Fibroblast of lung (primary cell): ENCODE measurements around the gene XPNPEP2. TPM values are rescaled to one million over a fixed set of nuclear protein-coding genes. Genes with fewer than 3 reads are reported as not detected.

ENCODE experiments used
- DNase-seq, 2 donors: peaks; one replicate each; pipeline versions ENCODE4 v3.0.0 to v3.0.0-alpha.2; 2010; ENCODE audit warnings: low read depth in 2 of 2
- H2AFZ ChIP-seq: 2 replicates; pipeline ENCODE4 v1.5.1; 2012; ENCODE audit warnings: low read length, control low read depth, inconsistent platforms
- H3K27ac ChIP-seq: 2 replicates; pipeline ENCODE4 v1.5.1; 2011; ENCODE audit warnings: low read length, control low read depth; ENCODE audit not compliant: insufficient read depth
- H3K27me3 ChIP-seq: 2 replicates; pipeline ENCODE4 v1.5.1; 2011; ENCODE audit warnings: mild to moderate bottlenecking, low read length; ENCODE audit not compliant: control insufficient read depth, insufficient read depth
- H3K36me3 ChIP-seq: 2 replicates; pipeline ENCODE4 v1.5.1; 2011; ENCODE audit warnings: low read length; ENCODE audit not compliant: control insufficient read depth, insufficient read depth
- H3K4me1 ChIP-seq: 2 replicates; pipeline ENCODE4 v1.5.1; 2011; ENCODE audit warnings: low read length; ENCODE audit not compliant: control insufficient read depth, insufficient read depth; ENCODE audit errors: extremely low read depth
- H3K4me2 ChIP-seq: 2 replicates; pipeline ENCODE4 v1.5.1; 2011; ENCODE audit warnings: low read length, control low read depth; ENCODE audit not compliant: insufficient read depth; ENCODE audit errors: extremely low read depth
- H3K4me3 ChIP-seq, 4 experiments: fragments of 200-600 bp in 1 of 4; sonication (generic) in 1 of 4; replicated peaks in 1 of 4; 2 replicates each; pipeline ENCODE4 v1.5.1; 2011 to 2016; ENCODE audit warnings: low read length in 4 of 4, low read depth in 3 of 4, mild to moderate bottlenecking in 3 of 4, control low read depth in 2 of 4, inconsistent platforms in 1 of 4, mixed read lengths in 1 of 4; ENCODE audit not compliant: insufficient read depth in 1 of 4; ENCODE audit errors: control extremely low read depth in 1 of 4
- H3K79me2 ChIP-seq: 2 replicates; pipeline ENCODE4 v1.5.1; 2012; ENCODE audit warnings: mild to moderate bottlenecking, low read length, inconsistent platforms; ENCODE audit not compliant: control insufficient read depth, insufficient read depth
- H3K9ac ChIP-seq: 2 replicates; pipeline ENCODE4 v1.5.1; 2011; ENCODE audit warnings: mild to moderate bottlenecking, low read length, control low read depth; ENCODE audit not compliant: insufficient read depth
- H3K9me3 ChIP-seq: 2 replicates; pipeline ENCODE4 v1.5.1; 2012; ENCODE audit warnings: low read depth, low read length; ENCODE audit not compliant: control insufficient read depth, insufficient read depth
- H4K20me1 ChIP-seq: 2 replicates; pipeline ENCODE4 v1.5.1; 2011; ENCODE audit warnings: low read length; ENCODE audit not compliant: control insufficient read depth, insufficient read depth; ENCODE audit errors: extremely low read depth
- EZH2 ChIP-seq: IDR thresholded peaks from 2 replicates; pipeline ENCODE4 v1.5.1; 2012; ENCODE audit warnings: low read length, control low read depth, mild to moderate bottlenecking; ENCODE audit errors: missing control alignments
- polyA plus RNA-seq, 2 donors: library from polyadenylated mRNA; depleted of rRNA in 1 of 2; stranded (reverse) in 1 of 2; unstranded in 1 of 2; fragments of >200 nt; gene quantifications; 2 replicates each; pipeline ENCODE4 v1.2.1, GENCODE V29; 2011 to 2012; ENCODE audit warnings: missing spikeins in 1 of 2
- total RNA-seq: library from RNA; depleted of rRNA; stranded (reverse); fragments of >200 nt; gene quantifications from 2 replicates; pipeline ENCODE4 v1.2.1, GENCODE V29; 2014
- TF ChIP-seq, protein P1 (sequence below), 2 donors: IDR thresholded peaks in 1 of 2; conservative IDR thresholded peaks in 1 of 2; 1 replicate in 1 of 2; 2 replicates in 1 of 2; pipeline ENCODE4 v1.5.1; 2011 to 2012; ENCODE audit warnings: low read length in 2 of 2, control low read depth in 1 of 2, inconsistent platforms in 1 of 2, low read depth in 1 of 2, mild to moderate bottlenecking in 1 of 2

Gene XPNPEP2
- total and polyA plus RNA-seq, 2 donors (not counting 1 experiment from before 2014, with no cell fraction given) = 0.16 to 0.17 TPM

DNA sequence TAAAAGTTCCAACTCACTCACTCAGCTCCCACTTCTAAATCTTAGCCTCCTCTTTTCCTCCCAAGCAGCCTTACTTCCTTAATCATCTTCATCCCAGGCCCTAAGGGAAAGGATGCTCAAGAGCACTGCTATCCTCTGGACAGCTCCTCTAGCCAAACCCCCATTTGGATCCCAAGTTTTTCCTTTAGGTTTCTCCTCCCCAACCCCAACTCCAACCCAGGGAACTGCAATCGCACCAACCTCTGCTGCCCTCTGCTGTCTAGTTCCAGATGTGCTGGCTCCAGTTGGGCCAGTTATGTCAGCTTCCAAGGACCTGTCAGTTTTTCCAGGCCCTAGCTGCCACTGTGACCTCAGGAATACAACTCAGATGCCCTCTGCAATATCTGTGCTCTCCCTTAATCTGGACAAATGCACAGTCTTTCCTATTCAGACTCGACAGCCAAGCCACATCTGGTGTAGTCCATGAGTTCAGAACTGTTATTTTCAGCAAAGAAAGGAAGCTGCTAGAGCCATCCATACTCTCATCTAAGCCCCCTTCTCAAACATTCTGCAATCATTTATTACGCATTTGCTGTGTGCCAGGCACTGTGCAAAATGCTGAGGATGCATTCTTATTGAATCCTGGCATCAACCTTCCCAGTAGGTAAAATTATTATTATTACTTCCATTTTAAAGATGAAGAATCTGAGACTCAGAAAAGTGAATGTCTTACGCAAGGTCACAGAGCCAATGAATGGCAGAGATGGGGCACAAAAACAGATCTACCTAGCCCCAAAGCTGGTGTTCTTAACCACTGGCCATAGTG is 12.3 kb upstream of the XPNPEP2 start:
- no peaks in the 10 kb centered on the region for H3K9me3 ChIP-seq
- H2AFZ ChIP-seq = no peak overlapping the region
- TF ChIP-seq, protein P1, sequence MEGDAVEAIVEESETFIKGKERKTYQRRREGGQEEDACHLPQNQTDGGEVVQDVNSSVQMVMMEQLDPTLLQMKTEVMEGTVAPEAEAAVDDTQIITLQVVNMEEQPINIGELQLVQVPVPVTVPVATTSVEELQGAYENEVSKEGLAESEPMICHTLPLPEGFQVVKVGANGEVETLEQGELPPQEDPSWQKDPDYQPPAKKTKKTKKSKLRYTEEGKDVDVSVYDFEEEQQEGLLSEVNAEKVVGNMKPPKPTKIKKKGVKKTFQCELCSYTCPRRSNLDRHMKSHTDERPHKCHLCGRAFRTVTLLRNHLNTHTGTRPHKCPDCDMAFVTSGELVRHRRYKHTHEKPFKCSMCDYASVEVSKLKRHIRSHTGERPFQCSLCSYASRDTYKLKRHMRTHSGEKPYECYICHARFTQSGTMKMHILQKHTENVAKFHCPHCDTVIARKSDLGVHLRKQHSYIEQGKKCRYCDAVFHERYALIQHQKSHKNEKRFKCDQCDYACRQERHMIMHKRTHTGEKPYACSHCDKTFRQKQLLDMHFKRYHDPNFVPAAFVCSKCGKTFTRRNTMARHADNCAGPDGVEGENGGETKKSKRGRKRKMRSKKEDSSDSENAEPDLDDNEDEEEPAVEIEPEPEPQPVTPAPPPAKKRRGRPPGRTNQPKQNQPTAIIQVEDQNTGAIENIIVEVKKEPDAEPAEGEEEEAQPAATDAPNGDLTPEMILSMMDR (conservative IDR thresholded peaks at IDR 0.05 in 1 of 2, IDR thresholded peaks at IDR 0.05 in 1 of 2; ENCODE audit: low read depth in 1 of 2, low read length in 2 of 2) = peak; percentile 72 to 74
- no peak for TF ChIP-seq EZH2
- no peak overlapping the region for H3K9ac ChIP-seq
- no peaks in the 10 kb centered on the region for H3K36me3 ChIP-seq
- no peak overlapping the region for H3K27ac ChIP-seq
- H3K4me1 ChIP-seq = no peaks in the 10 kb centered on the region
- no peak overlapping the region for H3K4me3 ChIP-seq
- H3K4me2 ChIP-seq = no peak overlapping the region
- no peaks in the 10 kb centered on the region for H3K79me2 ChIP-seq
- H4K20me1 ChIP-seq = no peaks in the 10 kb centered on the region
- DNase-seq = peak; percentile 41 to 69
- no peaks in the 10 kb centered on the region for H3K27me3 ChIP-seq

DNA sequence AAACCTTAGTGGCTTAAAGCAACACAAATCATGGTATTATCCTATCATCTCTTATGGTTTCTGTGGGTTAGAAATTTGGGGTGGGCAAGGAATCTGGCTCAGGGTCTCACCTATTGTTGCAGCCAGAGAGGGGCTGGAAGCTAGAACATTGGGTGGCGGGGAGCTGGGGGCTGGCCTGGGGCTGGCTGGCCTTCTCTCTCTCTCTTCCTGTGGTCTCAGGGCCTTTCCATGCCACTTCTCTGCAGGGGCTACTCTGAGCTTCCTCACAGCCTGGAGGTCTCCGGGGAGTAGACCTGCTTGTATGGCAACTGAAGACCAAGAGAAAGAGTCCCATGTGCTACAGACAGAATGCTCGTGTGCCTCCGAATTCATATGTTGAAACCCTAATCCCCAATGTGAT is 10.7 kb upstream of the XPNPEP2 start:
- no peak for DNase-seq
- no peak overlapping the region for H3K27ac ChIP-seq
- TF ChIP-seq, protein P1 (conservative IDR thresholded peaks at IDR 0.05 in 1 of 2, IDR thresholded peaks at IDR 0.05 in 1 of 2; ENCODE audit: low read depth in 1 of 2, low read length in 2 of 2) = no peak
- TF ChIP-seq EZH2 = no peak

DNA sequence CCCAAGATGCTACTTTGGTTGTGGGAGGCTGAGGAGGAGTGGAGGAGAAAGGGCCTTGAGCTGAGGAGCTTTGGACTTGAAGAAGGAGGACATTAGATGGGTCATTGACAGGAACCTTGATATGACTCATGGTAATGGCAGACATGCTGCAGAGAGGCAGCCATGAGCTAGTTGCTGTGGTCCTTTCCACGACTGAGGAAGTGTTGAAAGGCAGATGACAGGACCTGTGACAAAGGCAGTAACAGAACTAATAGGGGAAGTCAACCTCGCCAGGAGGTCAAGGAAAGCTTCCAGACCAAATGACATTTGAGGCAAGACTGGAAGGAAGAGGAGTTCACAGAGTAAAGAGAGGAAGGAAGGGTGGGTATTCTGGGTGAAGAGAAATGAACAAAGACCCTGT is 7.6 kb upstream of the XPNPEP2 start:
- no peak overlapping the region for H3K27ac ChIP-seq
- TF ChIP-seq, protein P1 (conservative IDR thresholded peaks at IDR 0.05 in 1 of 2, IDR thresholded peaks at IDR 0.05 in 1 of 2; ENCODE audit: low read depth in 1 of 2, low read length in 2 of 2) = no peak
- TF ChIP-seq EZH2 = no peak
- no peak for DNase-seq

More for the DNA sequence above, 10.7 kb upstream of the XPNPEP2 start:
- Histone ChIP-seq H3K27me3 (no peaks in the 10 kb centered on the region), H3K36me3 (no peaks in the 10 kb centered on the region), H3K4me3 (no peak overlapping the region), H3K9me3 (no peaks in the 10 kb centered on the region), H3K4me2 (no peak overlapping the region), H2AFZ (no peak overlapping the region), H4K20me1 (no peaks in the 10 kb centered on the region), H3K9ac (no peak overlapping the region), H3K4me1 (no peaks in the 10 kb centered on the region), H3K79me2 (no peaks in the 10 kb centered on the region)

More for the DNA sequence above, 7.6 kb upstream of the XPNPEP2 start:
- Histone ChIP-seq H3K9me3 (no peaks in the 10 kb centered on the region), H3K9ac (no peak overlapping the region), H3K79me2 (no peaks in the 10 kb centered on the region), H3K4me2 (no peak overlapping the region), H3K36me3 (no peaks in the 10 kb centered on the region), H3K4me1 (no peaks in the 10 kb centered on the region), H3K4me3 (no peak overlapping the region), H3K27me3 (no peaks in the 10 kb centered on the region), H2AFZ (no peak overlapping the region), H4K20me1 (no peaks in the 10 kb centered on the region)
